SHP77 treated with DMSO at 0.1 percent for 48 hours (cell line): ENCODE data around the gene IGLL1.
"Not testable (repeated sequence)": the region's sequence is repeated elsewhere in the genome, so short reads cannot be mapped to it uniquely, and the experiment has no call there.

Experiments
- DNase-seq: peaks from one replicate; lab custom pipeline; 2025; lab: John Stamatoyannopoulos, UW

Gene IGLL1

GRCh38 chr22:23591201-23591791 lies 11.2 kb upstream of the IGLL1 start:
- peak; percentile 25 for DNase-seq

- no peak for DNase-seq
These were observed 3.7 kb upstream of the IGLL1 start for GRCh38 chr22:23583836-23584235.

GRCh38 chr22:23583153-23583552 lies 3.1 kb upstream of the IGLL1 start:
- no peak for DNase-seq

- DNase-seq: no peak
These were observed 1.2 kb upstream of the IGLL1 start for GRCh38 chr22:23581260-23581650.

- DNase-seq: no peak
These were observed 628 bp upstream of the IGLL1 start for GRCh38 chr22:23580576-23581259.

- DNase-seq: no peak
These were observed 810 bp downstream of the IGLL1 start for GRCh38 chr22:23579280-23579679.

- DNase-seq: no peak
These were observed 1.8 kb downstream of the IGLL1 start for GRCh38 chr22:23578306-23578705.

GRCh38 chr22:23576681-23577080 lies 3.4 kb downstream of the IGLL1 start:
- no peak for DNase-seq

- no peak for DNase-seq
These were observed 4.5 kb downstream of the IGLL1 start for GRCh38 chr22:23575601-23576000.

- no peak for DNase-seq
These were observed 5.2 kb downstream of the IGLL1 start for GRCh38 chr22:23574877-23575276.

GRCh38 chr22:23574371-23574811 lies 5.7 kb downstream of the IGLL1 start:
- DNase-seq: no peak

GRCh38 chr22:23573701-23574235 lies 6.3 kb downstream of the IGLL1 start:
- DNase-seq: not testable (repeated sequence)

- DNase-seq: not testable (repeated sequence)
These were observed 7.0 kb downstream of the IGLL1 start for GRCh38 chr22:23573106-23573505.

GRCh38 chr22:23571486-23571885 lies 8.6 kb downstream of the IGLL1 start:
- DNase-seq: no peak

GRCh38 chr22:23570681-23571080 lies 9.4 kb downstream of the IGLL1 start:
- DNase-seq: no peak

GRCh38 chr22:23569716-23570115 lies 10.4 kb downstream of the IGLL1 start:
- no peak for DNase-seq

- no peak for DNase-seq
These were observed 10.8 kb downstream of the IGLL1 start for GRCh38 chr22:23569291-23569690.

- DNase-seq: no peak
These were observed 13.2 kb downstream of the IGLL1 start for GRCh38 chr22:23566705-23567475.

GRCh38 chr22:23565915-23566704 lies 14.0 kb downstream of the IGLL1 start:
- no peak for DNase-seq

- no peak for DNase-seq
These were observed 14.7 kb downstream of the IGLL1 start for GRCh38 chr22:23565305-23565914.

- DNase-seq: no peak
These were observed 15.8 kb downstream of the IGLL1 start for GRCh38 chr22:23564276-23564675.

- no peak for DNase-seq
These were observed 17.0 kb downstream of the IGLL1 start for GRCh38 chr22:23563111-23563510.
